Measurements from ENCODE around the gene TEAD1.

GRCh38 chr11:12800032-12800671, 125.9 kb downstream of the TEAD1 start:
- TF ChIP-seq, protein P1, sequence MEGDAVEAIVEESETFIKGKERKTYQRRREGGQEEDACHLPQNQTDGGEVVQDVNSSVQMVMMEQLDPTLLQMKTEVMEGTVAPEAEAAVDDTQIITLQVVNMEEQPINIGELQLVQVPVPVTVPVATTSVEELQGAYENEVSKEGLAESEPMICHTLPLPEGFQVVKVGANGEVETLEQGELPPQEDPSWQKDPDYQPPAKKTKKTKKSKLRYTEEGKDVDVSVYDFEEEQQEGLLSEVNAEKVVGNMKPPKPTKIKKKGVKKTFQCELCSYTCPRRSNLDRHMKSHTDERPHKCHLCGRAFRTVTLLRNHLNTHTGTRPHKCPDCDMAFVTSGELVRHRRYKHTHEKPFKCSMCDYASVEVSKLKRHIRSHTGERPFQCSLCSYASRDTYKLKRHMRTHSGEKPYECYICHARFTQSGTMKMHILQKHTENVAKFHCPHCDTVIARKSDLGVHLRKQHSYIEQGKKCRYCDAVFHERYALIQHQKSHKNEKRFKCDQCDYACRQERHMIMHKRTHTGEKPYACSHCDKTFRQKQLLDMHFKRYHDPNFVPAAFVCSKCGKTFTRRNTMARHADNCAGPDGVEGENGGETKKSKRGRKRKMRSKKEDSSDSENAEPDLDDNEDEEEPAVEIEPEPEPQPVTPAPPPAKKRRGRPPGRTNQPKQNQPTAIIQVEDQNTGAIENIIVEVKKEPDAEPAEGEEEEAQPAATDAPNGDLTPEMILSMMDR (conservative IDR thresholded peaks at IDR 0.05): no peak
- TF ChIP-seq EZH2 (IDR thresholded peaks at IDR 0.05; ENCODE audit: low read depth): no peak
